ENCODE results near the gene NMNAT3.

NMNAT3 gene

GRCh38 chr3:139674571-139675260 is 3.1 kb downstream of the NMNAT3 start:
- DNase-seq: no peak

- DNase-seq: no peak
Observed at GRCh38 chr3:139672884-139673283, 4.9 kb downstream of the NMNAT3 start.

GRCh38 chr3:139671863-139672646 is 5.7 kb downstream of the NMNAT3 start:
- no peak for DNase-seq

GRCh38 chr3:139671107-139671506 is 6.7 kb downstream of the NMNAT3 start:
- no peak for DNase-seq

GRCh38 chr3:139670196-139670595 is 7.6 kb downstream of the NMNAT3 start:
- no peak for DNase-seq

- DNase-seq: no peak
Observed at GRCh38 chr3:139668332-139668731, 9.4 kb downstream of the NMNAT3 start.

- no peak for DNase-seq
Observed at GRCh38 chr3:139664958-139665357, 12.8 kb downstream of the NMNAT3 start.

GRCh38 chr3:139660269-139660668 is 17.5 kb downstream of the NMNAT3 start:
- no peak for DNase-seq

- DNase-seq: no peak
Observed at GRCh38 chr3:139659511-139659910, 18.3 kb downstream of the NMNAT3 start.

GRCh38 chr3:139657936-139658335 is 19.8 kb downstream of the NMNAT3 start:
- DNase-seq: no peak

GRCh38 chr3:139657434-139657833 is 20.3 kb downstream of the NMNAT3 start:
- no peak for DNase-seq

- DNase-seq: no peak
Observed at GRCh38 chr3:139655909-139656595, 21.7 kb downstream of the NMNAT3 start.

GRCh38 chr3:139654637-139655365 is 23.0 kb downstream of the NMNAT3 start:
- no peak for DNase-seq

- DNase-seq: no peak
Observed at GRCh38 chr3:139653582-139653981, 24.2 kb downstream of the NMNAT3 start.

GRCh38 chr3:139652561-139652960 is 25.2 kb downstream of the NMNAT3 start:
- no peak for DNase-seq

- DNase-seq: no peak
Observed at GRCh38 chr3:139647866-139648435, 29.8 kb downstream of the NMNAT3 start.

- DNase-seq: no peak
Observed at GRCh38 chr3:139646512-139646911, 31.3 kb downstream of the NMNAT3 start.

- no peak for DNase-seq
Observed at GRCh38 chr3:139642996-139643395, 34.8 kb downstream of the NMNAT3 start.

GRCh38 chr3:139640456-139640855 is 37.3 kb downstream of the NMNAT3 start:
- DNase-seq: no peak

GRCh38 chr3:139639662-139640061 is 38.1 kb downstream of the NMNAT3 start:
- no peak for DNase-seq

GRCh38 chr3:139638518-139638917 is 39.3 kb downstream of the NMNAT3 start:
- DNase-seq: no peak

GRCh38 chr3:139636511-139636910 is 41.3 kb downstream of the NMNAT3 start:
- DNase-seq: no peak
